B cell (primary cell): ENCODE results near the gene CABP2. TPM values are rescaled to one million over a fixed set of nuclear protein-coding genes. Genes with fewer than 3 reads are reported as not detected.

Experiments
- ATAC-seq: fragments of 200-7000 bp; cut with Tn5 transposase; one replicate; pipeline ENCODE4 v1.10.0; 2021; ENCODE audit warnings: low read depth, mild to moderate bottlenecking, moderate number of reproducible peaks, moderate library complexity
- CTCF ChIA-PET: fragments of 350-600 bp; sonication (Branson Sonifier 250); formaldehyde crosslinking; loops from one replicate; lab custom pipeline; 2021; ENCODE audit warnings: antibody characterized with exemption, inconsistent platforms; lab: Charles Lee
- POLR2A ChIA-PET: fragments of 350-600 bp; sonication (Branson Sonifier 250); formaldehyde crosslinking; loops from one replicate; lab custom pipeline; 2021; ENCODE audit warnings: antibody characterized with exemption; lab: Charles Lee
- DNase-seq: peaks from one replicate; pipeline ENCODE4 v3.0.0; 2013
- H2AFZ ChIP-seq: 2 replicates; pipeline ENCODE4 v1.6.1; 2012; ENCODE audit warnings: mild to moderate bottlenecking, low read depth, low read length; ENCODE audit not compliant: insufficient read depth, poor library complexity, severe bottlenecking
- H3K27ac ChIP-seq, 2 donors: 1 replicate in 1 of 2; 2 replicates in 1 of 2; pipeline ENCODE4 v1.5.1; 2012 to 2013; ENCODE audit warnings: low read length in 2 of 2, mild to moderate bottlenecking in 2 of 2, moderate library complexity in 1 of 2
- H3K27me3 ChIP-seq, 4 experiments: fragments of 200-600 bp in 1 of 4; sonication (generic) in 1 of 4; replicated peaks in 1 of 4; 1 replicate in 2 of 4; 2 replicates in 2 of 4; pipeline versions ENCODE4 v1.6.1 to v1.7.0; 2013 to 2016; ENCODE audit warnings: low read length in 3 of 4, mild to moderate bottlenecking in 2 of 4, mixed read lengths in 1 of 4, moderate library complexity in 1 of 4; ENCODE audit not compliant: insufficient read depth in 4 of 4, control insufficient read depth in 3 of 4; ENCODE audit errors: control extremely low read depth in 1 of 4
- H3K36me3 ChIP-seq, 2 experiments: replicated peaks in 1 of 2; 1 replicate in 1 of 2; 2 replicates in 1 of 2; pipeline versions ENCODE4 v1.6.1 to v1.7.1; 2013; ENCODE audit warnings: low read length in 1 of 2; ENCODE audit not compliant: insufficient read depth in 2 of 2, control insufficient read depth in 1 of 2; ENCODE audit errors: control extremely low read depth in 1 of 2, extremely low read depth in 1 of 2
- H3K4me1 ChIP-seq, 2 donors: fragments of 200-600 bp in 1 of 2; sonication (generic) in 1 of 2; 1 replicate in 1 of 2; 2 replicates in 1 of 2; pipeline versions ENCODE4 v1.5.1 to v1.6.1; 2013 to 2017; ENCODE audit warnings: low read length in 2 of 2; ENCODE audit not compliant: control insufficient read depth in 2 of 2, insufficient read depth in 2 of 2
- H3K4me2 ChIP-seq: replicated peaks from 2 replicates; pipeline ENCODE3; 2012; ENCODE audit warnings: mild to moderate bottlenecking, low read depth, low read length; ENCODE audit not compliant: poor library complexity, severe bottlenecking
- H3K4me3 ChIP-seq, 5 experiments: fragments of 200-600 bp in 1 of 5; sonication (generic) in 1 of 5; 1 replicate in 3 of 5; 2 replicates in 2 of 5; pipeline versions ENCODE4 v1.5.1 to v1.7.0; 2011 to 2016; ENCODE audit warnings: low read length in 4 of 5, mild to moderate bottlenecking in 4 of 5, low read depth in 2 of 5, control low read depth in 1 of 5, moderate library complexity in 1 of 5; ENCODE audit not compliant: insufficient read depth in 1 of 5; ENCODE audit errors: control extremely low read depth in 1 of 5, extremely low read depth in 1 of 5
- H3K79me2 ChIP-seq: fragments of 200-600 bp; sonication (generic); one replicate; pipeline ENCODE4 v1.6.0; 2016; ENCODE audit warnings: low read length; ENCODE audit not compliant: control insufficient read depth, insufficient read depth
- H3K9ac ChIP-seq: fragments of 200-600 bp; sonication (generic); 2 replicates; pipeline ENCODE4 v1.6.1; 2017; ENCODE audit warnings: mild to moderate bottlenecking, low read length, moderate library complexity
- H3K9me3 ChIP-seq, 3 donors: one replicate each; pipeline versions ENCODE4 v1.6.1 to v1.7.1; 2013; ENCODE audit warnings: low read length in 2 of 3; ENCODE audit not compliant: control insufficient read depth in 2 of 3, insufficient read depth in 1 of 3; ENCODE audit errors: control extremely low read depth in 1 of 3
- H4K20me1 ChIP-seq: 2 replicates; pipeline ENCODE4 v1.6.0; 2012; ENCODE audit warnings: mild to moderate bottlenecking, low read length; ENCODE audit not compliant: insufficient read depth, control insufficient read depth, poor library complexity, severe bottlenecking
- H3K27ac Mint-ChIP-seq: one replicate; pipeline ENCODE4 v1.8.0; 2021; ENCODE audit warnings: mixed read lengths
- H3K27me3 Mint-ChIP-seq: one replicate; pipeline ENCODE4 v1.8.0; 2021; ENCODE audit warnings: mixed read lengths
- H3K4me1 Mint-ChIP-seq: one replicate; pipeline ENCODE4 v1.8.0; 2021; ENCODE audit warnings: mixed read lengths
- H3K4me3 Mint-ChIP-seq: one replicate; pipeline ENCODE4 v1.8.0; 2021; ENCODE audit warnings: mixed read lengths
- H3K9me3 Mint-ChIP-seq: one replicate; pipeline ENCODE4 v1.8.0; 2022; ENCODE audit warnings: mixed read lengths; ENCODE audit not compliant: insufficient read depth
- EZH2 ChIP-seq: IDR thresholded peaks from 2 replicates; pipeline ENCODE4 v1.6.1; 2012; ENCODE audit warnings: borderline replicate concordance, low read depth, mild to moderate bottlenecking, moderate library complexity, low read length; ENCODE audit not compliant: insufficient read depth, poor library complexity, severe bottlenecking
- WGBS: methylation state at CpG from one replicate; pipeline ENCODE4 v1.1.5; 2013; ENCODE audit warnings: missing lambda C conversion rate; ENCODE audit not compliant: insufficient coverage; 5-methylcytosine and 5-hydroxymethylcytosine counted together
- intact Hi-C: fragments of 100-400 bp; cut with micrococcal nuclease; formaldehyde crosslinking; loops from one replicate; pipeline ENCODE4 v1.10.0; 2022
- polyA plus RNA-seq: library from polyadenylated mRNA; depleted of rRNA; stranded (reverse); fragments of >200 nt; gene quantifications from 2 replicates; pipeline ENCODE4 v1.2.3, GENCODE V29; 2012
- total RNA-seq, 2 donors: library from RNA; stranded (reverse); fragments of 120-200 nt in 1 of 2; gene quantifications; 1 replicate in 1 of 2; 2 replicates in 1 of 2; pipeline versions ENCODE4 v1.2.3 to v1.2.4, GENCODE V29; 2013 to 2022
- TF ChIP-seq, protein P1 (sequence below): fragments of 200-600 bp; IDR thresholded peaks from one replicate; pipeline ENCODE4 v1.8.0; 2022; ENCODE audit warnings: antibody characterized with exemption, mild to moderate bottlenecking

The CABP2 gene
- total and polyA plus RNA-seq, 2 donors (not counting 1 experiment from before 2014, with no cell fraction given) = not detected

DNA sequence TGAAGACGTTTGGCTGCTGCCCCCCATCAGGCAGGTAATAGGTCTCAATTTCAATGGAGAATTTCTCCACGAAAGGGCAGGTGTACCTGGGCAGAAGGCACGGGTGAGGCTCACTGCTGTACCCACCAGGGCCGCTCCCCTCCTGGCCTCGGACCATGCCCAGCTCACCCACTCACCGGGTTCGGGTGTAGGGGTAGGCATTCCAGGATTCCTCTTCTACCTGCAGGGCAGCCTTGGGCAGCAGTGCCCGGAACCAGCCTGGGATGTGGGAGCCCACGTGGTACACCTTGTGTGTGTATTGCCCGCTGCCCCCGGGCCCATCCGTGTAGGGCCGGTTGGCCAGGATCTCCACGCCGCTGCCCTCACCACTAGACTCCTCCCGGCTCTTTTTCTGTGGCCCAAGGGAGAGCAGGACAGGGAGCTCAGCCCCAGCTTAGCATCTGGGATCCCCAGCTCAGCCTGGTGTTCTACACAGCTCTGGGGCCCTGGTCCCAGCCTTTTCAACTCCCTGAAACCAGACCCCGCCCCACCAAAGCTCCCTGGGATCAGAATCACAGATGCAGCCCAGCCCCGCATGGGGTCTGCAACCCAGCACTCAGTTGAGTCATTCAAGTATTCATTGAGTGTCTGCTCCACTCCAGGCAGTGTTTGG, 20.8 kb downstream of the CABP2 start:
- Mint-ChIP-seq H3K27ac (no peak overlapping the region), H3K4me3 (peak overlapping the region; percentile 66), H3K9me3 (no peaks in the 10 kb centered on the region), H3K27me3 (no peaks in the 10 kb centered on the region), H3K4me1 (peaks cover 40% of the 10 kb centered on the region)
- no peak overlapping the region for H3K27ac ChIP-seq
- POLR2A ChIA-PET = interaction anchor here (0.5 kb wide), 1 partner anchor 164 kb away, joined by 5 read pairs; no protein-coding TSS in a partner anchor
- intact Hi-C loops = no loop called here
- H3K9me3 ChIP-seq = no peaks in the 10 kb centered on the region
- H4K20me1 ChIP-seq = peaks cover 71% of the 10 kb centered on the region
- H3K4me1 ChIP-seq = peaks cover 32 to 38% of the 10 kb centered on the region in 2 donors
- TF ChIP-seq EZH2 = no peak
- TF ChIP-seq, protein P1, sequence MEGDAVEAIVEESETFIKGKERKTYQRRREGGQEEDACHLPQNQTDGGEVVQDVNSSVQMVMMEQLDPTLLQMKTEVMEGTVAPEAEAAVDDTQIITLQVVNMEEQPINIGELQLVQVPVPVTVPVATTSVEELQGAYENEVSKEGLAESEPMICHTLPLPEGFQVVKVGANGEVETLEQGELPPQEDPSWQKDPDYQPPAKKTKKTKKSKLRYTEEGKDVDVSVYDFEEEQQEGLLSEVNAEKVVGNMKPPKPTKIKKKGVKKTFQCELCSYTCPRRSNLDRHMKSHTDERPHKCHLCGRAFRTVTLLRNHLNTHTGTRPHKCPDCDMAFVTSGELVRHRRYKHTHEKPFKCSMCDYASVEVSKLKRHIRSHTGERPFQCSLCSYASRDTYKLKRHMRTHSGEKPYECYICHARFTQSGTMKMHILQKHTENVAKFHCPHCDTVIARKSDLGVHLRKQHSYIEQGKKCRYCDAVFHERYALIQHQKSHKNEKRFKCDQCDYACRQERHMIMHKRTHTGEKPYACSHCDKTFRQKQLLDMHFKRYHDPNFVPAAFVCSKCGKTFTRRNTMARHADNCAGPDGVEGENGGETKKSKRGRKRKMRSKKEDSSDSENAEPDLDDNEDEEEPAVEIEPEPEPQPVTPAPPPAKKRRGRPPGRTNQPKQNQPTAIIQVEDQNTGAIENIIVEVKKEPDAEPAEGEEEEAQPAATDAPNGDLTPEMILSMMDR = no peak
- CTCF ChIA-PET = interaction anchor here (0.9 to 1.4 kb wide), 2 partner anchors 120 to 148 kb away, joined by 3 read pairs; no protein-coding TSS in a partner anchor
- H3K36me3 ChIP-seq = peaks cover 0 to 64% of the 10 kb centered on the region in 2 experiments
- H3K4me2 ChIP-seq = no peak overlapping the region
- peak; percentile 8 for DNase-seq
- peaks cover 45% of the 10 kb centered on the region for H3K79me2 ChIP-seq
- no peaks in the 10 kb centered on the region for H3K27me3 ChIP-seq
- H3K9ac ChIP-seq = no peak overlapping the region
- no peak for ATAC-seq
- no peak overlapping the region for H2AFZ ChIP-seq
- 92% methylated on average over 17 of the region's 18 CpGs for WGBS
- no peak overlapping the region for H3K4me3 ChIP-seq

DNA sequence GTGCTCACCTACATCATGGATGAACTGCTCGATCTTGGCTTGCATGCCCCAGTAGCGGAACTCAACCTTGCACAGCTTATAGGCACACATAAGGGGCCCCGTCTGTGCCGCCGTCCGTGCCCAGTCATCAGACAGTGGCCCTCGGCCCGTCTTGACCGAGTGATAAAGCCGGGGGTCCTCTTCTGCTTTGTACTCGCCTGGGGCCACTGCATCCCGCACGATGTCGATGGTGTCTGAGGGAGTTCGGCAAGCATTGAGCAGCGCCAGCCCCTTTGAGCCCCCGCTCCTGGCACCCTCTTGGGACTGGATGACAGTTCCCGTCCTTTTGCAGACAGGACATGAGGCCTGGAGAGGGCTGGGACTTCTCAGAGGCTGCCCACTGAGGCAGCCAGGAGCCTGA, 21.4 kb downstream of the CABP2 start:
- DNase-seq (no peak), ATAC-seq (no peak)
- Histone ChIP-seq H3K4me2 (no peak overlapping the region), H3K9me3 (no peaks in the 10 kb centered on the region), H3K79me2 (peaks cover 39% of the 10 kb centered on the region), H2AFZ (no peak overlapping the region), H3K4me1 (peaks cover 26 to 32% of the 10 kb centered on the region in 2 donors), H3K27ac (no peak overlapping the region), H3K4me3 (no peak overlapping the region), H4K20me1 (peaks cover 70% of the 10 kb centered on the region), H3K36me3 (peaks cover 0 to 67% of the 10 kb centered on the region in 2 experiments), H3K9ac (no peak overlapping the region), H3K27me3 (no peaks in the 10 kb centered on the region)
- TF ChIP-seq, protein P1 = no peak
- TF ChIP-seq EZH2 = no peak
- Mint-ChIP-seq H3K4me3 (no peak overlapping the region), H3K27ac (no peak overlapping the region), H3K9me3 (no peaks in the 10 kb centered on the region), H3K27me3 (no peaks in the 10 kb centered on the region), H3K4me1 (peaks cover 35% of the 10 kb centered on the region)
- intact Hi-C loops = no loop called here
- ChIA-PET CTCF (interaction anchor here (1.4 kb wide), 1 partner anchor 120 kb away, joined by 3 read pairs; no protein-coding TSS in a partner anchor), POLR2A (no interaction called here)
- 99% methylated on average over 18 of the region's 18 CpGs for WGBS
